ENCODE results near the gene CDKN2B-AS1. TPM values are rescaled to one million over a fixed set of nuclear protein-coding genes. Genes with fewer than 3 reads are reported as not detected.

The CDKN2B-AS1 gene
- total RNA-seq, 1 donor from 2014 or later: 2.4 TPM

GRCh38 chr9:22129633-22130032 lies 135.0 kb downstream of the CDKN2B-AS1 start:
- Histone ChIP-seq H3K27ac (no peak overlapping the region), H3K9me3 (no peaks in the 10 kb centered on the region), H3K36me3 (no peaks in the 10 kb centered on the region), H3K27me3 (ENCODE audit: low read depth) (no peaks in the 10 kb centered on the region), H3K4me3 (no peak overlapping the region), H3K4me1 (peaks cover 6% of the 10 kb centered on the region)
- TF ChIP-seq CTCF (IDR thresholded peaks at IDR 0.05): no peak
- no peak for DNase-seq
- intact Hi-C loops (cut with DNase I): no loop called here
- ATAC-seq: peak; percentile 38 to 69

GRCh38 chr9:22131817-22132216 lies 137.2 kb downstream of the CDKN2B-AS1 start:
- intact Hi-C loops (cut with DNase I): no loop called here
- no peak for ATAC-seq
- DNase-seq: no peak
- Histone ChIP-seq H3K27ac (no peak overlapping the region), H3K27me3 (ENCODE audit: low read depth) (no peaks in the 10 kb centered on the region), H3K4me1 (peaks cover 6% of the 10 kb centered on the region), H3K9me3 (no peaks in the 10 kb centered on the region), H3K4me3 (no peak overlapping the region), H3K36me3 (no peaks in the 10 kb centered on the region)
- TF ChIP-seq CTCF (IDR thresholded peaks at IDR 0.05): no peak

GRCh38 chr9:22134390-22134789 lies 139.8 kb downstream of the CDKN2B-AS1 start:
- no peaks in the 10 kb centered on the region for H3K36me3 ChIP-seq
- intact Hi-C loops (cut with DNase I): no loop called here
- H3K4me1 ChIP-seq: no peaks in the 10 kb centered on the region
- DNase-seq (no peak), ATAC-seq (no peak)
- H3K27ac ChIP-seq: no peak overlapping the region
- H3K9me3 ChIP-seq: no peaks in the 10 kb centered on the region
- TF ChIP-seq CTCF (IDR thresholded peaks at IDR 0.05): no peak
- H3K27me3 ChIP-seq (ENCODE audit: low read depth): no peaks in the 10 kb centered on the region
- no peak overlapping the region for H3K4me3 ChIP-seq

GRCh38 chr9:22136461-22137096 lies 142.0 kb downstream of the CDKN2B-AS1 start:
- Histone ChIP-seq H3K27ac (no peak overlapping the region), H3K4me3 (no peak overlapping the region), H3K9me3 (no peaks in the 10 kb centered on the region), H3K4me1 (no peaks in the 10 kb centered on the region), H3K27me3 (ENCODE audit: low read depth) (no peaks in the 10 kb centered on the region), H3K36me3 (no peaks in the 10 kb centered on the region)
- intact Hi-C loops (cut with DNase I): no loop called here
- DNase-seq (no peak), ATAC-seq (no peak)
- no peak for TF ChIP-seq CTCF (IDR thresholded peaks at IDR 0.05)

GRCh38 chr9:22138956-22139660 lies 144.5 kb downstream of the CDKN2B-AS1 start:
- H3K27ac ChIP-seq: no peak overlapping the region
- H3K36me3 ChIP-seq: no peaks in the 10 kb centered on the region
- no peak overlapping the region for H3K4me3 ChIP-seq
- H3K9me3 ChIP-seq: no peaks in the 10 kb centered on the region
- ATAC-seq: no peak
- no peak for DNase-seq
- no peak for TF ChIP-seq CTCF (IDR thresholded peaks at IDR 0.05)
- intact Hi-C loops (cut with DNase I): no loop called here
- H3K27me3 ChIP-seq (ENCODE audit: low read depth): no peaks in the 10 kb centered on the region
- H3K4me1 ChIP-seq: no peaks in the 10 kb centered on the region

Measured in lower lobe of right lung (tissue), 2 donors.